Sigmoid colon (tissue), 7 donors: ENCODE results near the gene GNG10. TPM values are rescaled to one million over a fixed set of nuclear protein-coding genes. Genes with fewer than 3 reads are reported as not detected.

ENCODE experiments used
- DNase-seq: peaks from one replicate; pipeline ENCODE4 v3.0.0-alpha.2; 2019
- H3K27ac ChIP-seq, 4 donors: fragments of 200-600 bp; sonication (generic); one replicate each; pipeline ENCODE4 v1.5.1; 2016 to 2019; ENCODE audit warnings: mild to moderate bottlenecking in 1 of 4
- H3K27me3 ChIP-seq, 3 donors: fragments of 200-600 bp; sonication (generic); one replicate each; pipeline ENCODE4 v1.5.1; 2019; ENCODE audit warnings: mild to moderate bottlenecking in 1 of 3
- H3K36me3 ChIP-seq, 4 donors: fragments of 200-600 bp; sonication (generic); one replicate each; pipeline ENCODE4 v1.5.1; 2016 to 2019
- H3K4me1 ChIP-seq, 4 donors: fragments of 200-600 bp; sonication (generic); one replicate each; pipeline ENCODE4 v1.5.1; 2017 to 2019
- H3K4me3 ChIP-seq, 4 donors: fragments of 200-600 bp; sonication (generic); one replicate each; pipeline ENCODE4 v1.5.1; 2017 to 2019; ENCODE audit warnings: mild to moderate bottlenecking in 2 of 4, moderate library complexity in 1 of 4
- H3K9me3 ChIP-seq, 4 donors: fragments of 200-600 bp in 3 of 4; sonication (generic) in 3 of 4; one replicate each; pipeline versions ENCODE4 v1.5.1 to v1.6.1; 2013 to 2019
- EP300 ChIP-seq, 4 donors: sonication (generic); formaldehyde crosslinking; IDR thresholded peaks; one replicate each; pipeline ENCODE4 v1.6.1; 2017; ENCODE audit warnings: antibody characterized with exemption in 4 of 4
- POLR2A ChIP-seq, 2 donors: fragments of 450-650 bp; IDR thresholded peaks; one replicate each; pipeline ENCODE4 v1.6.1; 2016; ENCODE audit warnings: antibody characterized with exemption in 2 of 2, mild to moderate bottlenecking in 2 of 2, moderate library complexity in 2 of 2
- POLR2AphosphoS5 ChIP-seq, 4 donors: sonication (generic); formaldehyde crosslinking; IDR thresholded peaks; one replicate each; pipeline ENCODE4 v1.6.1; 2017; ENCODE audit warnings: antibody characterized with exemption in 4 of 4
- WGBS, 2 donors: extraction: QIAGEN DNeasy Blood & Tissue Kit; methylation state at CpG; one replicate each; pipeline ENCODE4 v1.1.7; 2013; 5-methylcytosine and 5-hydroxymethylcytosine counted together
- intact Hi-C: fragments of 100-400 bp; cut with DNase I; formaldehyde crosslinking; loops from one replicate; pipeline ENCODE4 v1.15.1; 2023
- polyA plus RNA-seq, 3 donors: library from polyadenylated mRNA; stranded (reverse); fragments of 200-250 nt; gene quantifications; one replicate each; pipeline ENCODE4 v1.2.3, GENCODE V29; 2013
- total RNA-seq, 4 donors: library from RNA; depleted of rRNA; stranded (reverse); fragments of >200 nt; gene quantifications; one replicate each; pipeline ENCODE4 v1.1.0, GENCODE V29; 2016
- TF ChIP-seq, protein P1 (sequence below), 4 experiments: fragments of 450-650 bp in 3 of 4; fragments of 200-600 bp in 1 of 4; IDR thresholded peaks; one replicate each; pipeline ENCODE4 v1.5.1; 2016 to 2019; ENCODE audit warnings: antibody characterized with exemption in 4 of 4, mild to moderate bottlenecking in 3 of 4, moderate library complexity in 2 of 4
- donor health status: healthy with polysubstance abuse.
- donor health status: Bipolar disorder and iron deficiency.
- donor health status: healthy.

Gene GNG10
- total and polyA plus RNA-seq, 7 donors: 32.3 to 104 (median 65.9) TPM

DNA sequence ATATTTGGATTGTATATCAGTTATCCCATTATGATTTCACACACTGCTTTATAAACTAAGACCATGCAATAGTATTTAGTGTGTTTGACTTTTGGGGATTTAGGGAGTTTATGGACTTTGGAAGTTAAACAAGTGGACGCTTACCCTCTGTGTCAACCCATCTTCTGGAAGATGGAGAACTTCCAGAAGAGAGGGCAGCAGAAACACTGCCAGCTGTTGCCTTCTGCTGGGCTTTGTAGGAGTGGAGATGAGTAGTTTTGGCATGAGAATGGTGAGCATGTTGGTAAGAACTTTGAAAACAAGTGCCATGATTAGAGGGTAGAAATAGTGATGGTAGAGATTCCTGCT, 28.0 kb upstream of the GNG10 start:
- no peaks in the 10 kb centered on the region for H3K9me3 ChIP-seq
- DNase-seq: no peak
- WGBS, 2 donors: 24 to 72% methylated on average over 1 of the region's 1 CpG
- no peaks in the 10 kb centered on the region for H3K36me3 ChIP-seq
- H3K4me1 ChIP-seq: peaks cover 0 to 35% (median 25%) of the 10 kb centered on the region in 4 donors
- no peak overlapping the region for H3K27ac ChIP-seq
- intact Hi-C loops: loop anchor here (10.0 kb wide), 1 partner anchor 441 kb away; no protein-coding TSS in a partner anchor
- TF ChIP-seq EP300 (IDR thresholded peaks at IDR 0.05) (no peak), POLR2AphosphoS5 (IDR thresholded peaks at IDR 0.05) (no peak), POLR2A (IDR thresholded peaks at IDR 0.05) (no peak)
- TF ChIP-seq, protein P1, sequence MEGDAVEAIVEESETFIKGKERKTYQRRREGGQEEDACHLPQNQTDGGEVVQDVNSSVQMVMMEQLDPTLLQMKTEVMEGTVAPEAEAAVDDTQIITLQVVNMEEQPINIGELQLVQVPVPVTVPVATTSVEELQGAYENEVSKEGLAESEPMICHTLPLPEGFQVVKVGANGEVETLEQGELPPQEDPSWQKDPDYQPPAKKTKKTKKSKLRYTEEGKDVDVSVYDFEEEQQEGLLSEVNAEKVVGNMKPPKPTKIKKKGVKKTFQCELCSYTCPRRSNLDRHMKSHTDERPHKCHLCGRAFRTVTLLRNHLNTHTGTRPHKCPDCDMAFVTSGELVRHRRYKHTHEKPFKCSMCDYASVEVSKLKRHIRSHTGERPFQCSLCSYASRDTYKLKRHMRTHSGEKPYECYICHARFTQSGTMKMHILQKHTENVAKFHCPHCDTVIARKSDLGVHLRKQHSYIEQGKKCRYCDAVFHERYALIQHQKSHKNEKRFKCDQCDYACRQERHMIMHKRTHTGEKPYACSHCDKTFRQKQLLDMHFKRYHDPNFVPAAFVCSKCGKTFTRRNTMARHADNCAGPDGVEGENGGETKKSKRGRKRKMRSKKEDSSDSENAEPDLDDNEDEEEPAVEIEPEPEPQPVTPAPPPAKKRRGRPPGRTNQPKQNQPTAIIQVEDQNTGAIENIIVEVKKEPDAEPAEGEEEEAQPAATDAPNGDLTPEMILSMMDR (IDR thresholded peaks at IDR 0.05): no peak
- no peaks in the 10 kb centered on the region for H3K27me3 ChIP-seq
- H3K4me3 ChIP-seq: no peak overlapping the region

DNA sequence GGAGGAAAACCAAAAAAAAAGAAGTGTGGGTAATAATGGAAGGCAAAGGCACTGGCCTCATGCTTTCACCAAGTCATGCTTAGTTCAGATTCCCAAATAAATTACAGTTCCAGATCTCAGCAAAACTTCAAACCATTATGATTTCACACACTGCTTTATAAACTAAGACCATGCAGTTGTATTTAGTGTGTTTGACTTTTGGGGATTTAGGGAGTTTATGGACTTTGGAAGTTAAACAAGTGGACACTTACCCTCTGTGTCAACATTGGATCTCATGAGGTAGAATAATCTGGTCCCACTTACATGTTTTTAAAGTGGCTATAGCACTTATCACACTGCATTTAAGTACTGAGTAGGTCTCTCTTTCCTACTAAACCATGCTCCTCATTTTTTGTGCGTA, 26.5 kb upstream of the GNG10 start:
- TF ChIP-seq POLR2A (IDR thresholded peaks at IDR 0.05) (no peak), POLR2AphosphoS5 (IDR thresholded peaks at IDR 0.05) (no peak), EP300 (IDR thresholded peaks at IDR 0.05) (no peak)
- TF ChIP-seq, protein P1 (IDR thresholded peaks at IDR 0.05): no peak
- H3K4me1 ChIP-seq: peaks cover 0 to 35% (median 25%) of the 10 kb centered on the region in 4 donors
- H3K36me3 ChIP-seq: no peaks in the 10 kb centered on the region
- intact Hi-C loops: loop anchor here (10.0 kb wide), 1 partner anchor 440 kb away; no protein-coding TSS in a partner anchor
- DNase-seq: no peak
- H3K9me3 ChIP-seq: no peaks in the 10 kb centered on the region
- H3K27me3 ChIP-seq: no peaks in the 10 kb centered on the region
- 67 to 87% methylated on average over 1 of the region's 1 CpG for WGBS, 2 donors
- H3K4me3 ChIP-seq: no peak overlapping the region
- H3K27ac ChIP-seq: no peak overlapping the region

DNA sequence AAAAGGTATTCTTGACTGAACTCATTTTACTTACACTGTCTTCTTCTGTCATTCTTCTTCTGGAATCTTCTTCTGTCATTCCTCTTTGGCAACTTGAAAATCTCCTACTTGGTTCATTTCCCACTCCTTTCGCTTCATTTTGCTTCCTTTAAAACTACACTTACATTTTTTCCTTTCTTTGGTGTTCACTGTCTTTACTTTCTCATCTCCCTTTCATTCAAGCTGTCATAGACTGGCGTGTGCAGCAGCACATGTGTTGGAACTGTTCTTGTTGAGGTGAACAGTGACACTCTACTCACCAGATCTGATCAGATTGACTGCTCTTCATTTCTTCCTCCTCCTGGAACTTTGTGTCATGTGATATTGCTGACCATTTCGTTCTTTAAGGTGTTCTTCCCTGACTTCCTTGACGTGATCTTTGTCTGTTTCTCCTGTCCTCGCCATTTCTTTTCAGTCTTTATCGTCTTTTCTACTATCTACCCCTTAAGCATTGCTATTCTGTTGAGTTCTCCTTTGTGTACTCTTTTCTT, 23.9 kb upstream of the GNG10 start:
- no peak for TF ChIP-seq POLR2A (IDR thresholded peaks at IDR 0.05)
- TF ChIP-seq, protein P1 (IDR thresholded peaks at IDR 0.05): no peak
- TF ChIP-seq POLR2AphosphoS5 (IDR thresholded peaks at IDR 0.05): no peak
- TF ChIP-seq EP300 (IDR thresholded peaks at IDR 0.05): no peak
- Histone ChIP-seq H3K4me3 (no peak overlapping the region), H3K27ac (no peak overlapping the region), H3K9me3 (no peaks in the 10 kb centered on the region), H3K27me3 (no peaks in the 10 kb centered on the region), H3K4me1 (peaks cover 0 to 19% (median 12%) of the 10 kb centered on the region in 4 donors), H3K36me3 (no peaks in the 10 kb centered on the region)
- WGBS, 2 donors: 67 to 90% methylated on average over 6 of the region's 6 CpGs
- no peak for DNase-seq
- intact Hi-C loops: loop anchor here (10.0 kb wide), 1 partner anchor 437 kb away; no protein-coding TSS in a partner anchor

DNA sequence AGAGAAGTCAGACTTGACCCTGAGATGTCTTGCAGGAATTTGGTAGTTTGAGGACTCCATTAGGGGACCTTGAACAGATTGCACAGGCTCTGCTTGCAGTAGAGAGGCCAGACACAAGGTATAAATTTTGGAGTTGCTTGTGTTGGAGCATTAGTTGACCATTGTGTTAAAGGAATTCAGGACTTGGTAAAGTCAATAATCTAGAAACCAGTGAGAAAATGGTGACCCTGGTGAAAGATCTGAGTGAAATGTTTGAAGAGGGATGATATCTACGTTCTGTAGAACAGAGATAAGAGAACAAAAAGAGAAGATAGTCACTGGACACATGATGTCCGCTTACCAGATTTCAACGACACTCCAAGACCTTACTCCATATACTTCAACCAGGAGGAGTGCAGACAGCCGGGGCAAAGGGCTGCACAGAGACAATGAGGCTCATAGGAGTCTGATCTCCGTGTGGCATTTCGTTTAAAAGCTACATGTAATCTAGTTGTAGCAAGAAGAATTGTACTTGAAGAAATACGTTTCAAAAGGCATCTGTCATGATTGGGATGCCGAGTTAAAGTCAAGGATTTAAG, 17.1 kb upstream of the GNG10 start:
- whole genome bisulfite sequencing, 2 donors: 93 to 95% methylated on average over 8 of the region's 8 CpGs
- Histone ChIP-seq H3K27ac (no peak overlapping the region), H3K4me1 (no peaks in the 10 kb centered on the region), H3K27me3 (no peaks in the 10 kb centered on the region), H3K36me3 (peaks cover 0 to 22% (median 2%) of the 10 kb centered on the region in 4 donors), H3K4me3 (no peak overlapping the region), H3K9me3 (no peaks in the 10 kb centered on the region)
- DNase-seq: no peak
- intact Hi-C loops: no loop called here
- no peak for TF ChIP-seq POLR2A (IDR thresholded peaks at IDR 0.05)
- TF ChIP-seq EP300 (IDR thresholded peaks at IDR 0.05): no peak
- TF ChIP-seq, protein P1 (IDR thresholded peaks at IDR 0.05): no peak
- no peak for TF ChIP-seq POLR2AphosphoS5 (IDR thresholded peaks at IDR 0.05)
